Endothelial cell of umbilical vein (primary cell): ENCODE results near the gene LRRC38. TPM values are rescaled to one million over a fixed set of nuclear protein-coding genes. Genes with fewer than 3 reads are reported as not detected.

Experiments
- BruUV-seq: library from RNA; stranded (reverse); fragments of 400-500 nt; replicated peaks from 2 replicates; lab custom pipeline; 2021; lab: Mats Ljungman, UMichigan
- CTCF ChIA-PET: fragments of 300-600, 350-600 bp; sonication (Branson Sonifier 250); formaldehyde crosslinking; loops from one replicate; lab custom pipeline; 2021; ENCODE audit warnings: antibody characterized with exemption, inconsistent platforms; lab: Charles Lee
- POLR2A ChIA-PET: fragments of 300-600, 350-600 bp; sonication (Branson Sonifier 250); formaldehyde crosslinking; loops from one replicate; lab custom pipeline; 2021; ENCODE audit warnings: antibody characterized with exemption, inconsistent platforms; lab: Charles Lee
- DNase-seq: peaks from one replicate; pipeline ENCODE4 v3.0.0-alpha.2; 2011; ENCODE audit warnings: low read depth, low spot score
- FAIRE-seq: peaks from 2 replicates; lab custom pipeline; 2011; peaks lifted over from hg19 to GRCh38; lab: Jason Lieb, UNC
- H2AFZ ChIP-seq: 2 replicates; pipeline ENCODE4 v1.6.0; 2012; ENCODE audit warnings: low read depth, low read length, control low read depth, inconsistent platforms
- H3K27ac ChIP-seq: 2 replicates; pipeline ENCODE4 v1.5.1; 2011; ENCODE audit warnings: low read depth, mild to moderate bottlenecking, control low read depth, low read length, moderate library complexity; ENCODE audit not compliant: insufficient read depth
- H3K27me3 ChIP-seq, 2 experiments: 2 replicates each; pipeline versions ENCODE4 v1.6.0 to v1.6.1; 2011; ENCODE audit warnings: low read length in 2 of 2, mixed read lengths in 1 of 2; ENCODE audit not compliant: control insufficient read depth in 2 of 2, insufficient read depth in 2 of 2
- H3K36me3 ChIP-seq, 2 experiments: 2 replicates in 1 of 2; 3 replicates in 1 of 2; pipeline ENCODE4 v1.5.1; 2011; ENCODE audit warnings: low read length in 2 of 2, mild to moderate bottlenecking in 1 of 2, moderate library complexity in 1 of 2; ENCODE audit not compliant: control insufficient read depth in 2 of 2, insufficient read depth in 2 of 2; ENCODE audit errors: extremely low read depth in 1 of 2
- H3K4me1 ChIP-seq: 3 replicates; pipeline ENCODE4 v1.5.1; 2011; ENCODE audit warnings: mild to moderate bottlenecking, low read length; ENCODE audit not compliant: control insufficient read depth, insufficient read depth; ENCODE audit errors: extremely low read depth
- H3K4me2 ChIP-seq: 2 replicates; pipeline ENCODE4 v1.6.1; 2011; ENCODE audit warnings: low read length, control low read depth, mixed read lengths; ENCODE audit not compliant: insufficient read depth
- H3K4me3 ChIP-seq, 3 experiments: fragments of 200-600 bp in 1 of 3; sonication (generic), shearing (Covaris generic) in 1 of 3; replicated peaks in 1 of 3; 2 replicates each; pipeline ENCODE4 v1.5.1; 2011 to 2016; ENCODE audit warnings: control low read depth in 3 of 3, low read length in 3 of 3, mild to moderate bottlenecking in 2 of 3, inconsistent platforms in 1 of 3, low read depth in 1 of 3, moderate library complexity in 1 of 3; ENCODE audit not compliant: insufficient read depth in 1 of 3
- H3K79me2 ChIP-seq: 2 replicates; pipeline ENCODE4 v1.6.0; 2012; ENCODE audit warnings: low read length, inconsistent platforms; ENCODE audit not compliant: control insufficient read depth, insufficient read depth
- H3K9ac ChIP-seq: replicated peaks from 2 replicates; pipeline ENCODE3; 2011; ENCODE audit warnings: low read length, control low read depth; ENCODE audit not compliant: insufficient read depth; ENCODE audit errors: extremely low read depth
- H3K9me1 ChIP-seq: replicated peaks from 3 replicates; pipeline ENCODE4 v1.6.0; 2011; ENCODE audit warnings: mild to moderate bottlenecking, low read length; ENCODE audit not compliant: control insufficient read depth, insufficient read depth; ENCODE audit errors: extremely low read depth
- H3K9me3 ChIP-seq: replicated peaks from 2 replicates; pipeline ENCODE4 v1.5.1; 2012; ENCODE audit warnings: low read length, inconsistent platforms; ENCODE audit not compliant: control insufficient read depth, insufficient read depth
- H4K20me1 ChIP-seq: replicated peaks from 2 replicates; pipeline ENCODE3; 2011; ENCODE audit warnings: mild to moderate bottlenecking, low read length; ENCODE audit not compliant: control insufficient read depth, insufficient read depth; ENCODE audit errors: extremely low read depth
- EZH2 ChIP-seq: IDR thresholded peaks from 2 replicates; pipeline ENCODE4 v1.6.1; 2012; ENCODE audit warnings: borderline replicate concordance, low read depth, mild to moderate bottlenecking, moderate library complexity, low read length, inconsistent platforms; ENCODE audit not compliant: severe bottlenecking
- FOS ChIP-seq: IDR thresholded peaks from 2 replicates; pipeline ENCODE4 v1.6.1; 2011; ENCODE audit warnings: mild to moderate bottlenecking, low read length, moderate library complexity, borderline replicate concordance; ENCODE audit not compliant: insufficient read depth
- GATA2 ChIP-seq: IDR thresholded peaks from 2 replicates; pipeline ENCODE4 v1.7.0; 2011; ENCODE audit warnings: low read depth, mild to moderate bottlenecking, moderate library complexity, mixed read lengths, low read length; ENCODE audit not compliant: insufficient read length, insufficient read depth
- JUN ChIP-seq: IDR thresholded peaks from 2 replicates; pipeline ENCODE4 v1.6.1; 2011; ENCODE audit warnings: borderline replicate concordance, low read depth; ENCODE audit not compliant: insufficient read length, insufficient read depth
- MYC ChIP-seq: IDR thresholded peaks from one replicate; pipeline ENCODE4 v1.6.1; 2011; ENCODE audit warnings: mild to moderate bottlenecking, low read depth, low read length
- POLR2A ChIP-seq: IDR thresholded peaks from 2 replicates; pipeline ENCODE4 v1.6.1; 2012; ENCODE audit warnings: low read depth, mild to moderate bottlenecking, control low read depth, low read length
- POLR2AphosphoS5 ChIP-seq: IDR thresholded peaks from 2 replicates; pipeline ENCODE4 v1.6.1; 2012; ENCODE audit warnings: low read depth, mild to moderate bottlenecking, control low read depth, low read length, moderate library complexity; ENCODE audit not compliant: insufficient read depth
- dilution Hi-C: fragments of 300-500 bp; cut with MboI; formaldehyde crosslinking; loops from one replicate; pipeline ENCODE4 v1.15.0; 2019; ENCODE audit warnings: low sequenced_read_pairs; ENCODE audit not compliant: extremely low pct_ligation_motif_present
- intact Hi-C: fragments of 100-400 bp; cut with micrococcal nuclease; formaldehyde crosslinking; loops from one replicate; pipeline ENCODE4 v1.10.0; 2022
- polyA plus RNA-seq, 4 experiments: library from polyadenylated mRNA; depleted of rRNA in 3 of 4; stranded (reverse) in 3 of 4; unstranded in 1 of 4; fragments of >200 nt; gene quantifications; 2 replicates each; pipeline versions ENCODE4 v1.2.1 to v1.2.3, GENCODE V29; 2011 to 2012; ENCODE audit warnings: missing spikeins in 1 of 4
- total RNA-seq: library from RNA; stranded (reverse); gene quantifications from 2 replicates; pipeline ENCODE4 v1.2.3, GENCODE V29; 2021
- TF ChIP-seq, protein P1 (sequence below), 2 donors: IDR thresholded peaks; 1 replicate in 1 of 2; 2 replicates in 1 of 2; pipeline ENCODE4 v1.5.1; 2011; ENCODE audit warnings: low read length in 2 of 2, mild to moderate bottlenecking in 2 of 2, moderate library complexity in 2 of 2, control low read depth in 1 of 2, inconsistent platforms in 1 of 2, low read depth in 1 of 2; ENCODE audit not compliant: insufficient read depth in 1 of 2; ENCODE audit errors: extremely low read depth in 1 of 2
- TF ChIP-seq, protein P2 (sequence below): IDR thresholded peaks from 2 replicates; pipeline ENCODE4 v1.6.1; 2011; ENCODE audit not compliant: insufficient read depth, insufficient read length

The LRRC38 gene
- total and polyA plus RNA-seq, 2 donors (not counting 3 experiments of a cell fraction or from before 2014, with no cell fraction given): not detected

DNA sequence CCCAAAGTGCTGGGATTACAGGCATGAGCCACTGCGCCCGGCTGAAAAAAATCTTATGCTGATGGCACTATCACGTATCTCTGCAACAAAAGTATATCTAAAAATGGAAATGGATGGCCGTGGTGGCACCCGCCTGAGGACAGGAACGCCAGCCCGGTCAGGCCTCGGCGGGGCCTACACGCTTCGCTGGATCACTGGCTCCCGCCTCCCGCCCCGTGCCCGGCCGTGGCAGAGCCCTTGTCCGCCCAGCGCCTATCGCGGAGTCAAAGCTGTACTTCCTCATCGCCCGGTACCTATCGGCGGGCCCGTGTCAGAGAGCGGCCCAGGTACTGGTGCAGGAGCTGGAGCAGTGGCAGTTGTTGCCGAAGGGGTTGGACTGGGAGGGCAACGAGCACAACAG is 41.0 kb upstream of the LRRC38 start:
- Histone ChIP-seq H3K4me3 (no peak overlapping the region), H3K4me2 (no peak overlapping the region), H3K4me1 (no peaks in the 10 kb centered on the region), H3K27me3 (no peaks in the 10 kb centered on the region), H3K9me3 (no peaks in the 10 kb centered on the region), H3K79me2 (no peaks in the 10 kb centered on the region), H4K20me1 (no peaks in the 10 kb centered on the region), H3K9me1 (no peaks in the 10 kb centered on the region), H3K27ac (no peak overlapping the region), H3K36me3 (no peaks in the 10 kb centered on the region), H3K9ac (no peak overlapping the region), H2AFZ (no peak overlapping the region)
- TF ChIP-seq, protein P1, sequence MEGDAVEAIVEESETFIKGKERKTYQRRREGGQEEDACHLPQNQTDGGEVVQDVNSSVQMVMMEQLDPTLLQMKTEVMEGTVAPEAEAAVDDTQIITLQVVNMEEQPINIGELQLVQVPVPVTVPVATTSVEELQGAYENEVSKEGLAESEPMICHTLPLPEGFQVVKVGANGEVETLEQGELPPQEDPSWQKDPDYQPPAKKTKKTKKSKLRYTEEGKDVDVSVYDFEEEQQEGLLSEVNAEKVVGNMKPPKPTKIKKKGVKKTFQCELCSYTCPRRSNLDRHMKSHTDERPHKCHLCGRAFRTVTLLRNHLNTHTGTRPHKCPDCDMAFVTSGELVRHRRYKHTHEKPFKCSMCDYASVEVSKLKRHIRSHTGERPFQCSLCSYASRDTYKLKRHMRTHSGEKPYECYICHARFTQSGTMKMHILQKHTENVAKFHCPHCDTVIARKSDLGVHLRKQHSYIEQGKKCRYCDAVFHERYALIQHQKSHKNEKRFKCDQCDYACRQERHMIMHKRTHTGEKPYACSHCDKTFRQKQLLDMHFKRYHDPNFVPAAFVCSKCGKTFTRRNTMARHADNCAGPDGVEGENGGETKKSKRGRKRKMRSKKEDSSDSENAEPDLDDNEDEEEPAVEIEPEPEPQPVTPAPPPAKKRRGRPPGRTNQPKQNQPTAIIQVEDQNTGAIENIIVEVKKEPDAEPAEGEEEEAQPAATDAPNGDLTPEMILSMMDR (IDR thresholded peaks at IDR 0.05; ENCODE audit: extremely low read depth in 1 of 2, insufficient read depth in 1 of 2, low read depth in 1 of 2, low read length in 2 of 2): no peak
- TF ChIP-seq, protein P2, sequence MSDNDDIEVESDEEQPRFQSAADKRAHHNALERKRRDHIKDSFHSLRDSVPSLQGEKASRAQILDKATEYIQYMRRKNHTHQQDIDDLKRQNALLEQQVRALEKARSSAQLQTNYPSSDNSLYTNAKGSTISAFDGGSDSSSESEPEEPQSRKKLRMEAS: no peak
- no peak for TF ChIP-seq POLR2AphosphoS5
- no peak for TF ChIP-seq EZH2
- no peak for TF ChIP-seq POLR2A
- TF ChIP-seq GATA2: no peak
- TF ChIP-seq FOS: no peak
- TF ChIP-seq JUN: no peak
- TF ChIP-seq MYC: no peak
- no peak for DNase-seq
- FAIRE-seq: no peak
- intact Hi-C loops: no loop called here
- no TSS peak for BruUV-seq
- ChIA-PET CTCF (no interaction called here), POLR2A (no interaction called here)
- dilution Hi-C loops: no loop called here
